ENCODE results near the gene GARRE1. TPM values are rescaled to one million over a fixed set of nuclear protein-coding genes. Genes with fewer than 3 reads are reported as not detected.
"Not testable (repeated sequence)": the region's sequence is repeated elsewhere in the genome, so short reads cannot be mapped to it uniquely, and the experiment has no call there.

GARRE1 gene
- total RNA-seq, 1 donor from 2014 or later = 32.0 TPM

DNA sequence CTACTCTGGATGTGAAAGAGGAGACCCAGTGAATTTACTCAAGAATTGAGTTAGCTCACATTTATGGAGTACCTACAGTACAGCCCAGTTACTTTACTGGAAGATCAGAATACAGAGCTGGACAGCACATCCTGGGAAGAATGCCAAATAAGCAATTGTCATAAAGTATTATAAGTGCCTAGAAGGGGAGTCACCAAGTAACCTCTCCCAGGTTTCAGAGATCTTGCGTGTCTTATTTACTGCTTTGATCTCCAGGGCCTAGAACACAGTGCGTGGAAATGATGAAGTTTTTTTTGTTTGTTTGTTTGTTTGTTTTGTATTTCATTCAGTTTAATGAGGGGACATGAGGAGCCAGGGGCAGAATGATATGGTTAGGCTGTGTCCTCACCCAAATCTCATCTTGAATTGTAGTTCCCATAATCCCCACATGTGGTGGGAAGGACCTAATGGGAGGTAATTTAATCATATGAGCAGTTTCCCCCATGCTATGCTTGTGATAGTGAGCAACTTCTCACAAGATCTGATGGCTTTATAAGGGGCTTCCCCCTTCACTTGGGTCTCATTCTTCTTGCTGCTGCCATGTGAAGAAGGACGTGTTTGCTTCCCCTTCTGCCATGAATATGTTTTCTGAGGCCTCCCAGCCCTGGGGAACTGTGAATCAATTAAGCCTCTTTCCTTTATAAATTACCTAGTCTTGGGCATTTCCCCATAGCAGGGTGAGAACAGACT is 5.2 kb downstream of the GARRE1 start:
- peak in 1 of 2 donors; percentile 46 for DNase-seq (ENCODE audit: low read depth in 2 of 2)

GRCh38 chr19:34260771-34261173 is 6.4 kb downstream of the GARRE1 start:
- no peak for DNase-seq (ENCODE audit: low read depth in 2 of 2)

GRCh38 chr19:34261334-34262109 is 7.2 kb downstream of the GARRE1 start:
- DNase-seq (ENCODE audit: low read depth in 2 of 2) = no peak

GRCh38 chr19:34263745-34264237 is 9.4 kb downstream of the GARRE1 start:
- no peak for DNase-seq (ENCODE audit: low read depth in 2 of 2)

DNA sequence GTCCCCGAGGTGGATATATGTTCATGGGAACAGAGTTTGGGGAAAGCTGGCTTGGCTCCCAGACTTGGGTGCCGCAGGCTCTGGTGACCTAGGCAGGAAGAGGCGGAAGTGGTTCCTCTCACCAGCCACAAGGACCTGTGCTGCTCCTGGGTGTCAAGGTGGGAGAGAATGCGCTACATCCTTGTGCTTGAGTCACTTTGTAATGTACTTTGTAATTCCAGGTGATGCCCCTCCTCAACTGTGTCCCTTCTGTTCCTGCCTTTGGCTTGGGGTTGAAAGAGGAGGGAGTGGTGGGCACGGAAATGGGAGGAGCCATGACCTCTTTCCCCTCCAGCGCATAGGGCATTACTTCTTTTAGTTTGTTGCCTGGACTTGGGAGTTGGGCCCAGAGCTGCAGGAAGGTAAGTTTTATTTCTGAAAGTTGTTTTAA is 10.9 kb downstream of the GARRE1 start:
- peak in 1 of 2 donors; percentile 31 for DNase-seq (ENCODE audit: low read depth in 2 of 2)

DNA sequence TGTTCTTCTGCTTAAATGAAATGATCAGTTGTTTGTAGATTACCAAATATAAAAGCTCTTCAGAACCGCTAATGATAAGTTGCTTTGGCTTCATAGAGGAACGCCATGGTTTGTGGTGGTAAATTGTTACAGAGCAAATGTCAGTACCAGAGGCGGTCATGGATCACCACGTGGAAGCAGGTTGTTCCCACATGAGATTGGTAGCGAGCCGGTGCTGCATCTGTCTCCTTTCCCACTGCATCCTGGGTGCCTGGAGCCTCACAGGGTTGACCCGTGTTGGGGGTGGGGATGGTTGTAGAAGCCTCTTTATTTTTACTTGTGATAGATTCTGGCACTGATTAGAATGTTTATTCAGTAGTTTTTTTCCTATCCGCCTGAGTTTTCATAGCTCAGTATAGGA is 14.7 kb downstream of the GARRE1 start:
- peak in 1 of 2 donors; percentile 25 for DNase-seq (ENCODE audit: low read depth in 2 of 2)

GRCh38 chr19:34269489-34269888 is 15.1 kb downstream of the GARRE1 start:
- no peak for DNase-seq (ENCODE audit: low read depth in 2 of 2)

DNA sequence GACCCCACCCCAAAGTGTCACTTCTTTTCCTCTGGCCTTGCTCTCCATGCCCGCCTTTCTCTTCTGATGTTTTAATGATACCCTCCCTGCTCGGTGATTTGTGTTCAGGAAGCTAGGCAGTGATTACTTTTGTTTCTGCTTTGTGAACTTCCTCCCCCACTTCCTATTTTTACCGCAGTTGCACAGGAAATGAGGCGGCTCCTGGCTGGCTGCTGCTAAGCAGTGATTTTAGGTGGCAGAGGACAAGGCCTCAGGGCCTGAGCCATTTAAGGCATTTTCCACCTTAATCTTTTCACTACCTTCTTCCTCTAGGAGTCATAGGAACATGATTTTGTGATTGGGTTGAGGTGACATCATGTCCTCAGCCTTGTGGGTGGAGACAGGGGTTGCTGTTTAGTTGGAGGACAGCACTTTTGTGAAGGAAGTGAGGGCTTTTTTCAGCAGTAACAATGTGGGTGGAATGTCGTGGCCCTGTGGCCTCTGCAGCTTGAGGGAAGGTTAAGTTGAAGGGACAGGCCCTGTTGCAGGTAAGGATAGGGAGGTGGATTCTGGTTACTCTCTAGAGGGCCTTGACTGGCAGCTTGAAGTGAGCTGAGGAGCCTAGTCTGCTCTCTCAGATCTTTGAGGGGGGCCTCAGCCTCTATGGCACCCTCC is 15.7 kb downstream of the GARRE1 start:
- peak; percentile 95 to 98 for DNase-seq (ENCODE audit: low read depth in 2 of 2)

DNA sequence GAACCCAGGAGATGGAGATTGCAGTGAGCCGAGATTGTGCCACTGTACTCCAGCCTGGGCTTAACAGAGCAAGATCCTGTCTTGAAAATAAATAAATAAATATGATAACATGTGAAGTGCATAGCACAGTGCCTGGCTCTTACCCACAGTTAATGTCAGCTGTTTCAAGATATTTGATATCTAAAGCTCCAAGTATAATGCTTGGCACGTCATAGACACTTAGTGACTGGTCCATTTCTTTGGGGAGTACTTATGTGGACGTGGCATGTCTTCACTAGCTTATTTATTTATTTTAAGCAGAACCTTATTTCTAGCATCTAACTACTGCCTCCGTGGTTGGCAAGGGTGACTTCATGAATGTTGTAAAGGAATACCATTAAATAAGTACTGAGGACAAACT is 18.8 kb downstream of the GARRE1 start:
- DNase-seq (ENCODE audit: low read depth in 2 of 2) = no peak

DNA sequence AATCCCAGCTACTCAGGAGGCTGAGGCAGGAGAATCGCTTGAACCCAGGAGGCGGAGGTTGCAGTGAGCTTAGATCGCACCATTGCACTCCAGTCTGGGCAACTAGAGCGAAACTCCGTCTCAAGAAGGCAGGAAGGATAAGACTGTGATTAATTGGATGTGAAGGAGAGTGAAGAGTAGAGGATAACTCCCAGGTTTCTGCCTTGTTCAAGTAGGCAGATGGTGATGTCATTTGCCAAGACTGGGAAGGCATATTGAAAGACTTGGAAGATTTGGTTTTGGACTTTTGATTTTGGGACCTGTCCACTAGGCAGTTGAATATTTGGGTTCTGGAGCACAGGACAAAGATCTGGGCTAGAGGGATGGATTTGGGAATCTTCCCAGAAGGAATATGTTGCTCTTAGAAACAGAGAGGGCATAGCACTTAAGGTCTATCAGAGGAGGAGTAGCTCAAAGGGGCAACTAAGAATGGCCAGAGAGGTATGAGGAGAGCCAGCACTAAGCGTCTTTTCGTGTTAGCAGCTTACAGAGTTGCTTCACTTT is 20.0 kb downstream of the GARRE1 start:
- DNase-seq (ENCODE audit: low read depth in 2 of 2) = no peak

- DNase-seq (ENCODE audit: low read depth in 2 of 2) = peak; percentile 51 to 69
Observed at GRCh38 chr19:34274827-34275625, 20.7 kb downstream of the GARRE1 start.

DNA sequence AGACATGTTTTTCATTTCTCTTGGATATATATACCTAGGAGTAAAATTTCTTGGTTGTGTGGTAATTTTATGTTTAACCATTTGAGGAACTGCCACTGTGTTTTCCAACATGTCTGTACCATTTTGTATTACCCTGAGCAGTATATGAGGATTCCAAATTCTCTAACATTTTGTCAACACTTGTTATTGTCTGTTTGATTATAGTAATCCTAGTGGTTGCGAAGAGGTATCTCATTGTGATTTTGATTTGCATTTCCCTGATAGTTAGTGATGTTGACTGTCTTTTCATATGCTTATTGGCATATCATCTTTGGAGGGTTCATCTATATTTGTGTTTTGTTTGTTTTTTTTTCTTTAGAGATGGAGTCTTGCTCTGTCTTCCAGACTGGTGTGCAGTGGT is 21.4 kb downstream of the GARRE1 start:
- DNase-seq (ENCODE audit: low read depth in 2 of 2) = no peak

GRCh38 chr19:34276614-34277013 is 22.3 kb downstream of the GARRE1 start:
- DNase-seq (ENCODE audit: low read depth in 2 of 2) = no peak

DNA sequence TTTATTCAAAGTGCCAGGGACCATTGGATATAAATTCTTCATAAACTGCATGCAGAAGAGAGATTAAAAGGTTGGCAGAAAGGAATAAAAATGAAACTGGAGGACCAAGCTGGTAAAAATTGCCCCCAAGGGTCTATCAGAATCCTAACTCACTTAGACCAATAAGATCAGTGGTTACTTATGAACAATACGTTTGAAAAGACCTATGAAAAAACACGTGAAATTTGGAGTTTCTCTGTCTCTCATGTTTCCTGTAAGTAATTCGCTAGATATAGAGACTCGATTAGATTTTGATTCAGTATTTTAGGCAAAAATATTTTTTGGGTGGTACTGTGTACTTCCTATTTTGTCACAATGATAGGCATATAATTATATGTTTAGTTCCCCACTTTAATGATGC is 22.9 kb downstream of the GARRE1 start:
- no peak for DNase-seq (ENCODE audit: low read depth in 2 of 2)

DNA sequence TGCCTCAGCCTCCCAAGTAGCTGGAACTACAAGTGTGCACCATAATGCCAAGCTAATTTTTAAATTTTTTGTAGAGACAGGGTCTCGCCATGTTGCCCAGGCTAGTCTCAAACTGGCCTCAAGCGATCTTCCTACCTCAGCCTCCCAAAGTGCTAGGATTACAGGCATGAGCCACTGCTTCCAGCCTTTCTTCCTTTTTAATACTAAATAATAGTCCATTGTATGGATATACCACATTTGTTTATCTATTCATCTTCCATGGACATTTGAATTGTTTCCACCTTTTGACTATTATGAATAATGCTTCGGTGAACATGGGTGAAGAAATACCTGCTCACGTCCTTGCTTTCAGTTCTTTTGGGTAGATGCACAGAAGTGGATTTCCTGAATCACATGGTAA is 24.4 kb downstream of the GARRE1 start:
- DNase-seq (ENCODE audit: low read depth in 2 of 2) = no peak

- not testable (repeated sequence) for DNase-seq (ENCODE audit: low read depth in 2 of 2)
Observed at GRCh38 chr19:34281444-34281843, 27.1 kb downstream of the GARRE1 start.

GRCh38 chr19:34282611-34283519 is 28.5 kb downstream of the GARRE1 start:
- DNase-seq (ENCODE audit: low read depth in 2 of 2) = peak; percentile 46 to 61

DNA sequence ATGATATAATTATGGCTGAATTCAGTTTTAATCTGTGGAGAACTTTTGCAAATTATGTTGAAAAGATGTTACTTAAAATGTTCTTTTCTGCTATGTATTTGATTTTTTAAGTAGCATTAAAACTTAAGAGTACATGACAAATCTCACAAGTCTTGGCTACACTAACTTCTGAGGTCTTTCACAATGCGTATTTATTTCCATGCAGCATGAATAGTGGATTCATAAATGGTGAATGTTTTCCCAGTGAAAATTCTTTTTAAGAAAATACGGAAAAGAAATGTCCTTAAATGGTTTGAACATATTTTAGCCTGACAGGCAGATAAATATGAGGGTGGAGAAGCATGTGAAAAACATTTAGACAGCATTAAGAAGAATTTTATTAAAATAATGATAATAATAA is 30.2 kb downstream of the GARRE1 start:
- no peak for DNase-seq (ENCODE audit: low read depth in 2 of 2)

DNA sequence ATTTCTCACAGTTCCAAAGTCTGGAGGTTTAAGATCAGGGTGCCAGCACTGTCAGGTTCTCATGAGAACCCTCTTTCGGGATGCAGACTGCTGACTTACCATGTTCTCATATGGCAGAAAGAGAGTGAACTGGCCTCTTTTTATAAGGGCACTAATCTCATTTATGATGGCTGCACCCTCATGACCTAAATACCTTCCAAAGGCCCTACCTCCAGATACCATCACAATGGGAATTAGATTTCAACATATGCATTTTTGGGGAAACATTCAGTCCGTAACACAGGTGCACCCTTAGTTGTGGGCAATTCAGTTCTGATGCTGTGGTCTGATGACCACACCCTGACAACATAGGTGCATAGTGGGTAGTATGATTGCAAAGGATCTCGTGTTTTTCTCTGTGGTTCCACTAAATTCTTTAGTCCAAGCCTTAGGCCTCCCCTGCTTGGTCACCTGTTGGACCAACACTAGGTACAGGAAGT is 33.3 kb downstream of the GARRE1 start:
- DNase-seq (ENCODE audit: low read depth in 2 of 2) = no peak

DNA sequence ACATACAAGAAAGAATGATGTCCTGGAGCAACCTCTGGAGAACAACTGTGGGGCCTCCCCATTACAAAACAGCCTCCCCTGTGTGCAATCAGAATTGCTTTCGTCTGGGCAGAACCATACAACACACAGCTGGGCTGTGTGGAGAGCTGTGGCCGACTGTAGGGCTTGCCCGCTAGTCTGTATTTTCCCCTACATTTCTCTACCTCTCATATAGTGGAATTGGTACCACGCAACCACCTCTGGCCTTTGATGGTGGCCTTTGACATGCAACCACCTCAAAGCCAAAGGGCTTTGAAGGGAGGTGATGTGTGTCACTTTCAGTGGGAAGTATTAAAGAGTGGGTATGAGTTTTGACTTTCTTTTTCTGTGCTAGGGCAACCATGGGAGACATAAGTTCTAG is 34.0 kb downstream of the GARRE1 start:
- no peak for DNase-seq (ENCODE audit: low read depth in 2 of 2)

Data from dermis microvascular lymphatic vessel endothelial cell (primary cell).